HepG2 (cell line): ENCODE measurements around the gene TMEM198. TPM values are rescaled to one million over a fixed set of nuclear protein-coding genes. Genes with fewer than 3 reads are reported as not detected.
A peak's percentile ranks its signal among the peaks of the same experiment; 100 is the strongest.

Experiments used
- ATAC-seq: fragments of 200-7000 bp; cut with Tn5 transposase; 3 replicates; pipeline ENCODE4 v1.9.1; 2020; ENCODE audit warnings: mild to moderate bottlenecking, moderate library complexity
- BruUV-seq: library from RNA; stranded (reverse); fragments of 400-500 nt; replicated peaks from 2 replicates; lab custom pipeline; 2021; lab: Mats Ljungman, UMichigan
- CTCF ChIA-PET: fragments of 300-600 bp; formaldehyde crosslinking; extraction: SDS; loops from one replicate; lab custom pipeline; 2021; ENCODE audit warnings: low total read pairs, inconsistent platforms, low intra/inter-chr PET ratio; lab: Yijun Ruan, JAX
- POLR2A ChIA-PET: fragments of 350-600 bp; sonication (Branson Sonifier 250); formaldehyde crosslinking; loops from one replicate; lab custom pipeline; 2020; ENCODE audit warnings: antibody characterized with exemption, inconsistent platforms; lab: Yijun Ruan, JAX
- DNase-seq: peaks from one replicate; pipeline ENCODE4 v3.0.0-alpha.2; 2015; ENCODE audit warnings: low spot score
- FAIRE-seq: peaks from 3 replicates; lab custom pipeline; 2011; peaks lifted over from hg19 to GRCh38; lab: Jason Lieb, UNC
- H2AFZ ChIP-seq: one replicate; pipeline ENCODE4 v1.6.1; 2011; ENCODE audit warnings: low read length, inconsistent platforms
- H3K27ac ChIP-seq: fragments of 300-600 bp; 3 replicates; pipeline ENCODE4 v1.8.0; 2011; ENCODE audit warnings: mixed run types, mild to moderate bottlenecking, mixed read lengths, low read length, inconsistent platforms; ENCODE audit not compliant: insufficient read depth; ENCODE audit errors: extremely low read length
- H3K27me3 ChIP-seq, 2 experiments: fragments of 200-600 bp in 1 of 2; 2 replicates in 1 of 2; 3 replicates in 1 of 2; pipeline versions ENCODE4 v1.6.0 to v1.8.0; 2011; ENCODE audit warnings: low read length in 2 of 2, mild to moderate bottlenecking in 2 of 2, moderate library complexity in 2 of 2, inconsistent platforms in 1 of 2; ENCODE audit not compliant: insufficient read depth in 2 of 2, control insufficient read depth in 1 of 2
- H3K36me3 ChIP-seq, 2 experiments: fragments of 200-600 bp in 1 of 2; replicated peaks in 1 of 2; 2 replicates in 1 of 2; 3 replicates in 1 of 2; pipeline versions ENCODE4 v1.5.1 to v1.8.0; 2011; ENCODE audit warnings: low read length in 2 of 2, inconsistent platforms in 1 of 2; ENCODE audit not compliant: insufficient read depth in 2 of 2, control insufficient read depth in 1 of 2
- H3K4me1 ChIP-seq: 2 replicates; pipeline ENCODE4 v1.5.1; 2012; ENCODE audit warnings: low read length, inconsistent platforms; ENCODE audit not compliant: insufficient read depth
- H3K4me2 ChIP-seq: 2 replicates; pipeline ENCODE4 v1.6.0; 2011; ENCODE audit warnings: low read depth, low read length, inconsistent platforms
- H3K4me3 ChIP-seq, 3 experiments: fragments of 200-600 bp in 1 of 3; sonication (generic), shearing (Covaris generic) in 1 of 3; replicated peaks in 1 of 3; 2 replicates each; pipeline ENCODE4 v1.5.1; 2011 to 2016; ENCODE audit warnings: low read length in 3 of 3, inconsistent platforms in 2 of 3, low read depth in 2 of 3, mild to moderate bottlenecking in 2 of 3, control low read depth in 1 of 3, mixed read lengths in 1 of 3; ENCODE audit not compliant: insufficient read depth in 1 of 3
- H3K79me2 ChIP-seq: one replicate; pipeline ENCODE4 v1.6.1; 2011; ENCODE audit warnings: low read length, inconsistent platforms; ENCODE audit not compliant: insufficient read depth
- H3K9ac ChIP-seq: 2 replicates; pipeline ENCODE4 v1.6.0; 2011; ENCODE audit warnings: mild to moderate bottlenecking, low read depth, low read length, inconsistent platforms; ENCODE audit not compliant: insufficient read depth
- H3K9me3 ChIP-seq: 2 replicates; pipeline ENCODE4 v1.5.1; 2012; ENCODE audit warnings: mild to moderate bottlenecking, low read length
- H4K20me1 ChIP-seq: 2 replicates; pipeline ENCODE4 v1.6.0; 2011; ENCODE audit warnings: inconsistent platforms, mild to moderate bottlenecking, low read length, moderate library complexity; ENCODE audit not compliant: insufficient read depth
- AHDC1 ChIP-seq: sonication (generic); formaldehyde crosslinking; IDR thresholded peaks from 2 replicates; pipeline ENCODE4 v1.5.1; 2020; ENCODE audit warnings: mild to moderate bottlenecking, missing genetic modification reagents, borderline replicate concordance
- ATF3 ChIP-seq: sonication (generic); formaldehyde crosslinking; IDR thresholded peaks from 2 replicates; pipeline ENCODE4 v1.4.0; 2020; ENCODE audit warnings: missing genetic modification reagents
- BRD4 ChIP-seq: sonication (generic); formaldehyde crosslinking; IDR thresholded peaks from 2 replicates; pipeline ENCODE4 v1.4.0; 2020; ENCODE audit warnings: missing genetic modification reagents
- FIP1L1 ChIP-seq: fragments of 200-400 bp; formaldehyde crosslinking; IDR thresholded peaks from 2 replicates; pipeline ENCODE4 v1.6.1; 2018; ENCODE audit warnings: low read depth, mild to moderate bottlenecking, low read length, moderate library complexity, borderline replicate concordance; ENCODE audit not compliant: insufficient read depth
- FOXO1 ChIP-seq: sonication (generic); formaldehyde crosslinking; IDR thresholded peaks from 2 replicates; pipeline ENCODE4 v1.4.0; 2020; ENCODE audit warnings: missing genetic modification reagents
- HOXA9 ChIP-seq: sonication (generic); formaldehyde crosslinking; IDR thresholded peaks from 2 replicates; pipeline ENCODE4 v1.8.1; 2022; ENCODE audit warnings: missing genetic modification reagents, mild to moderate bottlenecking, moderate library complexity, borderline replicate concordance
- IKZF5 ChIP-seq: IDR thresholded peaks from 2 replicates; pipeline ENCODE4 v1.6.1; 2018; ENCODE audit warnings: missing genetic modification reagents, mild to moderate bottlenecking, missing compliant biosample characterization
- KDM3A ChIP-seq: IDR thresholded peaks from 2 replicates; pipeline ENCODE4 v1.6.1; 2018; ENCODE audit warnings: low read depth, missing compliant biosample characterization
- MBNL3 ChIP-seq: fragments of 250-450 bp; sonication (Bioruptor Pico); conservative IDR thresholded peaks from 2 replicates; pipeline ENCODE4 v1.8.0; 2022; ENCODE audit warnings: mild to moderate bottlenecking, inconsistent platforms
- NPAS2 ChIP-seq: sonication (generic); formaldehyde crosslinking; IDR thresholded peaks from 2 replicates; pipeline ENCODE4 v1.8.0; 2022; ENCODE audit warnings: mild to moderate bottlenecking, missing genetic modification reagents, borderline replicate concordance
- PBX2 ChIP-seq: IDR thresholded peaks from 2 replicates; pipeline ENCODE4 v1.6.1; 2016; ENCODE audit warnings: control low read depth
- ZNF205 ChIP-seq: IDR thresholded peaks from 2 replicates; pipeline ENCODE4 v1.6.1; 2018; ENCODE audit warnings: missing biosample characterization, missing genetic modification reagents
- ZNF329 ChIP-seq: sonication (generic); formaldehyde crosslinking; IDR thresholded peaks from 2 replicates; pipeline ENCODE4 v1.9.0; 2021; ENCODE audit warnings: low read depth, mild to moderate bottlenecking, missing genetic modification reagents
- ZNF335 ChIP-seq: sonication (generic); formaldehyde crosslinking; IDR thresholded peaks from 2 replicates; pipeline ENCODE4 v1.4.0; 2020; ENCODE audit warnings: missing genetic modification reagents
- ZSCAN21 ChIP-seq: sonication (generic); formaldehyde crosslinking; IDR thresholded peaks from 2 replicates; pipeline ENCODE4 v1.8.0; 2022; ENCODE audit warnings: mild to moderate bottlenecking, missing genetic modification reagents, moderate library complexity, borderline replicate concordance
- WGBS: methylation state at CpG from one replicate; pipeline ENCODE4 v1.1.6; 2017; ENCODE audit warnings: low lambda C conversion rate; 5-methylcytosine and 5-hydroxymethylcytosine counted together
- in situ Hi-C: cut with HindIII; loops from 2 replicates; pipeline ENCODE4 v1.10.0; 2017; ENCODE audit warnings: low pct_unique_long_range_greater_than_20kb; ENCODE audit not compliant: extremely low pct_ligation_motif_present
- intact Hi-C: fragments of 100-400 bp; cut with micrococcal nuclease; formaldehyde crosslinking; loops from one replicate; pipeline ENCODE4 v1.10.0; 2022; ENCODE audit not compliant: unreplicated experiment
- polyA plus RNA-seq, 8 experiments: library from polyadenylated mRNA; depleted of rRNA in 3 of 8; stranded (reverse) in 7 of 8; unstranded in 1 of 8; fragments of >200 nt; fragmentation: Illumina TruSeq in 4 of 8; extraction: Trizol in 4 of 8; gene quantifications; 2 replicates each; pipeline versions ENCODE4 v1.2.1 to v1.2.3, GENCODE V29; 2011 to 2016; ENCODE audit warnings: low read depth in 4 of 8, missing spikeins in 1 of 8, mixed read lengths in 1 of 8; ENCODE audit not compliant: insufficient read depth in 1 of 8
- total RNA-seq, 5 experiments: library from RNA; depleted of rRNA; stranded (reverse); fragments of >200 nt; fragmentation: Illumina TruSeq; extraction: Trizol; gene quantifications; 2 replicates each; pipeline ENCODE4 v1.2.3, GENCODE V29; 2016; ENCODE audit warnings: low read depth in 1 of 5

TMEM198 gene
- total and polyA plus RNA-seq, 2 of the 13 experiments (the other 11 are each of a cell fraction or from before 2014, with no cell fraction given), result 17.3 to 23.5 TPM

- H3K27ac ChIP-seq, result no peak overlapping the region
- H3K27me3 ChIP-seq, result peaks cover 14 to 55% of the 10 kb centered on the region in 2 experiments; a peak in 4 of 5 replicates
- H3K79me2 ChIP-seq, result peaks cover 12% of the 10 kb centered on the region
- H3K9me3 ChIP-seq, result no peaks in the 10 kb centered on the region
- ATAC-seq (no peak), DNase-seq (no peak), FAIRE-seq (no peak)
- no TSS peak for BruUV-seq
- H3K36me3 ChIP-seq, result no peaks in the 10 kb centered on the region
- H3K4me1 ChIP-seq, result peaks cover 56% of the 10 kb centered on the region
- intact Hi-C loops, result loop anchor here (5.0 kb wide), 2 partner anchors 100 to 110 kb away; partner anchors contain the start of genes DNPEP and STK11IP
- no peak overlapping the region for H3K9ac ChIP-seq
- H3K4me2 ChIP-seq, result peak overlapping the region; percentile 97
- peak overlapping the region in 1 of 3 experiments; percentile 93; a peak in 2 of 6 replicates for H3K4me3 ChIP-seq
- no peaks in the 10 kb centered on the region for H4K20me1 ChIP-seq
- WGBS, result 65% methylated on average over 51 of the region's 61 CpGs
- no peak overlapping the region for H2AFZ ChIP-seq
- ChIA-PET CTCF (interaction anchor here (3.8 kb wide), 1 partner anchor 33 kb away, joined by 53 read pairs; no protein-coding TSS in a partner anchor), POLR2A (interaction anchor here (1.0 to 4.4 kb wide), 10 partner anchors 8 to 109 kb away, joined by 3 to 94 read pairs (median 15); partner anchors contain the start of genes ASIC4, CHPF, DNPEP and STK11IP)
- in situ Hi-C loops, result no loop called here
- no peak for TF ChIP-seq PBX2 (CRISPR knock-in tag)
- no peak for TF ChIP-seq BRD4 (CRISPR knock-in tag)
- TF ChIP-seq IKZF5 (CRISPR knock-in tag), result no peak
- TF ChIP-seq ZSCAN21 (CRISPR knock-in tag), result no peak
- TF ChIP-seq FIP1L1, result no peak
- TF ChIP-seq FOXO1 (CRISPR knock-in tag), result no peak
- peak; percentile 54; the same call in 1 of the 2 replicates for TF ChIP-seq AHDC1 (CRISPR knock-in tag)
- TF ChIP-seq HOXA9 (CRISPR knock-in tag), result no peak
- TF ChIP-seq KDM3A (CRISPR knock-in tag), result 0 out of 2 replicates have a peak, but pooled peaks have one; percentile 42
- no peak for TF ChIP-seq NPAS2
- TF ChIP-seq ZNF335 (CRISPR knock-in tag), result no peak
- TF ChIP-seq MBNL3 (CRISPR knock-in tag), result no peak
- no peak for TF ChIP-seq ATF3 (CRISPR knock-in tag)
- no peak for TF ChIP-seq ZNF205 (CRISPR knock-in tag)
- TF ChIP-seq ZNF329, result no peak
These were observed 46.9 kb upstream of the TMEM198 start for GRCh38 chr2:219496825-219497494.
